Skin epidermis (tissue), 12 donors: ENCODE measurements around the gene ALKBH3.
A peak's percentile ranks its signal among the peaks of the same experiment; 100 is the strongest.

ENCODE experiments used
- H3K27ac ChIP-seq, 21 experiments: fragments of 200-600 bp; sonication (generic) in 11 of 21; one replicate each; pipeline ENCODE4 v1.5.0; 2020; ENCODE audit warnings: mild to moderate bottlenecking in 3 of 21, inconsistent platforms in 2 of 21, moderate library complexity in 2 of 21
- H3K4me3 ChIP-seq, 7 experiments: fragments of 200-600 bp; sonication (generic) in 2 of 7; one replicate each; pipeline ENCODE4 v1.5.0; 2020; ENCODE audit warnings: inconsistent platforms in 2 of 7, mild to moderate bottlenecking in 2 of 7, moderate library complexity in 1 of 7

The ALKBH3 gene

GRCh38 chr11:43952020-43952400 is 71.4 kb downstream of the ALKBH3 start:
- Histone ChIP-seq H3K4me3 (no peak overlapping the region), H3K27ac (no peak overlapping the region)

GRCh38 chr11:43952401-43953342 is 72.0 kb downstream of the ALKBH3 start:
- no peak overlapping the region for H3K27ac ChIP-seq
- H3K4me3 ChIP-seq = no peak overlapping the region

- no peak overlapping the region for H3K27ac ChIP-seq
- no peak overlapping the region for H3K4me3 ChIP-seq
These were observed 72.9 kb downstream of the ALKBH3 start for GRCh38 chr11:43953521-43953920.

- H3K4me3 ChIP-seq = no peak overlapping the region
- H3K27ac ChIP-seq = no peak overlapping the region
These were observed 73.6 kb downstream of the ALKBH3 start for GRCh38 chr11:43954241-43954640.

GRCh38 chr11:43955381-43956118 is 74.9 kb downstream of the ALKBH3 start:
- no peak overlapping the region for H3K4me3 ChIP-seq
- H3K27ac ChIP-seq = no peak overlapping the region

- H3K4me3 ChIP-seq = no peak overlapping the region
- no peak overlapping the region for H3K27ac ChIP-seq
These were observed 76.9 kb downstream of the ALKBH3 start for GRCh38 chr11:43957571-43957970.

- no peak overlapping the region for H3K27ac ChIP-seq
- H3K4me3 ChIP-seq = no peak overlapping the region
These were observed 78.8 kb downstream of the ALKBH3 start for GRCh38 chr11:43959321-43959995.

GRCh38 chr11:43962383-43963278 is 82.0 kb downstream of the ALKBH3 start:
- H3K4me3 ChIP-seq = no peak overlapping the region

GRCh38 chr11:43963279-43963620 is 82.6 kb downstream of the ALKBH3 start:
- H3K4me3 ChIP-seq = no peak overlapping the region
- H3K27ac ChIP-seq = peak overlapping the region in 1 of 21 experiments; percentile 20

More at GRCh38 chr11:43962383-43963278, 82.0 kb downstream of the ALKBH3 start:
- peak overlapping the region in 1 of 21 experiments; percentile 20 for H3K27ac ChIP-seq

GRCh38 chr11:43967661-43968060 is 87.0 kb downstream of the ALKBH3 start:
- no peak overlapping the region for H3K27ac ChIP-seq
- H3K4me3 ChIP-seq = no peak overlapping the region

GRCh38 chr11:43968719-43969118 is 88.1 kb downstream of the ALKBH3 start:
- H3K4me3 ChIP-seq = no peak overlapping the region
- H3K27ac ChIP-seq = no peak overlapping the region

- H3K4me3 ChIP-seq = no peak overlapping the region
- no peak overlapping the region for H3K27ac ChIP-seq
These were observed 88.9 kb downstream of the ALKBH3 start for GRCh38 chr11:43969543-43969942.
